NCI-H187 (cell line): ENCODE measurements around the gene ROBO4.

Experiments
- DNase-seq, 2 experiments: peaks; one replicate each; lab custom pipeline; 2025; lab: John Stamatoyannopoulos, UW

The ROBO4 gene

GRCh38 chr11:124918950-124919349 is 21.3 kb upstream of the ROBO4 start, which contains the start of gene HEPN1:
TSS of gene HEPN1 (plus strand) at chr11:124919250.
- DNase-seq: no peak

GRCh38 chr11:124917115-124917637 is 19.5 kb upstream of the ROBO4 start:
- DNase-seq: no peak

- no peak for DNase-seq
These were observed 18.7 kb upstream of the ROBO4 start for GRCh38 chr11:124916370-124916710.

GRCh38 chr11:124915541-124916369 is 18.1 kb upstream of the ROBO4 start:
- no peak for DNase-seq

- no peak for DNase-seq
These were observed 5.0 kb upstream of the ROBO4 start for GRCh38 chr11:124902616-124903015.

GRCh38 chr11:124900464-124900863 is 2.8 kb upstream of the ROBO4 start:
- no peak for DNase-seq

- DNase-seq: no peak
These were observed 1.9 kb upstream of the ROBO4 start for GRCh38 chr11:124899383-124900145.

GRCh38 chr11:124898711-124899110 is 1.0 kb upstream of the ROBO4 start:
- DNase-seq: no peak

GRCh38 chr11:124898263-124898680 is 607 bp upstream of the ROBO4 start:
- DNase-seq: no peak

GRCh38 chr11:124896821-124897391 is 759 bp downstream of the ROBO4 start:
- DNase-seq: no peak

- no peak for DNase-seq
These were observed 1.5 kb downstream of the ROBO4 start for GRCh38 chr11:124896071-124896750.

GRCh38 chr11:124895471-124895971 is 2.1 kb downstream of the ROBO4 start:
- no peak for DNase-seq

- no peak for DNase-seq
These were observed 2.8 kb downstream of the ROBO4 start for GRCh38 chr11:124894606-124895430.

- DNase-seq: no peak
These were observed 3.8 kb downstream of the ROBO4 start for GRCh38 chr11:124893781-124894401.

- no peak for DNase-seq
These were observed 4.8 kb downstream of the ROBO4 start for GRCh38 chr11:124892750-124893454.

GRCh38 chr11:124892146-124892545 is 5.5 kb downstream of the ROBO4 start:
- DNase-seq: no peak

GRCh38 chr11:124891373-124891861 is 6.2 kb downstream of the ROBO4 start:
- no peak for DNase-seq

GRCh38 chr11:124890683-124891372 is 6.8 kb downstream of the ROBO4 start:
- no peak for DNase-seq

- DNase-seq: no peak
These were observed 7.5 kb downstream of the ROBO4 start for GRCh38 chr11:124890151-124890550.
